Activated CD4-positive, CD25-positive, alpha-beta regulatory T cell treated with anti-CD3 and anti-CD28 coated beads, Interleukin-2, amount 50 U/mL, for 24 hours (primary cell): ENCODE data around the gene LCE1C.

ENCODE experiments used
- ATAC-seq, 2 donors: fragments of 150-1000 bp; cut with Tn5 transposase; one replicate each; pipeline ENCODE4 v1.10.0; 2021; ENCODE audit warnings: mild to moderate bottlenecking in 1 of 2, moderate library complexity in 1 of 2

Gene LCE1C

GRCh38 chr1:152759453-152760173 is 46.8 kb downstream of the LCE1C start:
- ATAC-seq, result no peak

GRCh38 chr1:152758636-152759035 is 47.8 kb downstream of the LCE1C start:
- no peak for ATAC-seq

GRCh38 chr1:152757747-152758146 is 48.7 kb downstream of the LCE1C start, which contains the start of gene KPRP:
KPRP (plus strand) TSS chr1:152758025; CDS start chr1:152759589, 1,564 bp downstream.
- no peak for ATAC-seq

GRCh38 chr1:152756872-152757271 is 49.6 kb downstream of the LCE1C start:
- no peak for ATAC-seq
